Coronary artery (tissue), 2 donors: ENCODE measurements around the gene BARX2.

Experiments
- DNase-seq: peaks from one replicate; pipeline ENCODE4 v3.0.0-alpha.2; 2017; ENCODE audit warnings: low spot score
- H3K27ac ChIP-seq, 2 donors: fragments of 200-600 bp; sonication (generic); one replicate each; pipeline ENCODE4 v1.5.1; 2016 to 2019
- H3K4me3 ChIP-seq: fragments of 200-600 bp; sonication (generic); 2 replicates; pipeline ENCODE4 v1.5.1; 2016; ENCODE audit warnings: mild to moderate bottlenecking, moderate library complexity
- TF ChIP-seq, protein P1 (sequence below): fragments of 200-600 bp; sonication (generic); IDR thresholded peaks from one replicate; pipeline ENCODE4 v1.5.1; 2019; ENCODE audit warnings: antibody characterized with exemption

The BARX2 gene

DNA sequence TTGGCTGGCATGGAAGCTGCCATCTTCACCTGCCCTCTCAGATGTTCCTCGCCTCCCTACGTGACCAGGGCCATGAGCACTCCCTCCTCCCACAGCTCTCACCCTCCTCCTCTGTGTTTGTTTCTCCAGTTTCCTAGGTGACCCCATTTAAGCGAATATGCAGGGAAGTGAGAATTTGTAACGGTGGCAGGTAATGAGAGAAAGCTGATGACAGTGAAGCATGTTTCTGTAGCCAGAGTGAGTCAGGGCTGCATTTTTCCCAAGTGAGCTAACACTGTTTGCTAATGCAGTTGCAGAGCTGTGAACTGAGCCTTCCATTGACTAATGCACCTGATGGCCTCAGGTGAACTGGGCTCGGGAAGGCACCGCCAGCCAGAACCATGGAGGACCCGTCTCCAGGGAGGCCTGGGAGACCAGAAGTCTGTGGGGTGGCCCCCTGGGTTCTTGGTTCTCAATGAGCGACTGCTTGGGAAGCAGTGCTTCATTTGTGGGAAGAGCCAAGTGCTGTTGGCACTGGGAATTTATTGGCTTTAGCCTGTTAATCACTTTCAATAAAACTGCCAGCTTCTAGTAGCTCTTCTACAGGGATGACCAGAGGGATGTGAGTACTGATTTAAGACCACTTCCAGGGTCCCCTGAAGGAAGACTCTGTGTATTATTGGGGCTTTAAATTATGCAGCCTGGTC lies 64.5 kb downstream of the BARX2 start:
- TF ChIP-seq, protein P1, sequence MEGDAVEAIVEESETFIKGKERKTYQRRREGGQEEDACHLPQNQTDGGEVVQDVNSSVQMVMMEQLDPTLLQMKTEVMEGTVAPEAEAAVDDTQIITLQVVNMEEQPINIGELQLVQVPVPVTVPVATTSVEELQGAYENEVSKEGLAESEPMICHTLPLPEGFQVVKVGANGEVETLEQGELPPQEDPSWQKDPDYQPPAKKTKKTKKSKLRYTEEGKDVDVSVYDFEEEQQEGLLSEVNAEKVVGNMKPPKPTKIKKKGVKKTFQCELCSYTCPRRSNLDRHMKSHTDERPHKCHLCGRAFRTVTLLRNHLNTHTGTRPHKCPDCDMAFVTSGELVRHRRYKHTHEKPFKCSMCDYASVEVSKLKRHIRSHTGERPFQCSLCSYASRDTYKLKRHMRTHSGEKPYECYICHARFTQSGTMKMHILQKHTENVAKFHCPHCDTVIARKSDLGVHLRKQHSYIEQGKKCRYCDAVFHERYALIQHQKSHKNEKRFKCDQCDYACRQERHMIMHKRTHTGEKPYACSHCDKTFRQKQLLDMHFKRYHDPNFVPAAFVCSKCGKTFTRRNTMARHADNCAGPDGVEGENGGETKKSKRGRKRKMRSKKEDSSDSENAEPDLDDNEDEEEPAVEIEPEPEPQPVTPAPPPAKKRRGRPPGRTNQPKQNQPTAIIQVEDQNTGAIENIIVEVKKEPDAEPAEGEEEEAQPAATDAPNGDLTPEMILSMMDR, result no peak
- DNase-seq, result no peak
- Histone ChIP-seq H3K27ac (no peak overlapping the region), H3K4me3 (no peak overlapping the region)

DNA sequence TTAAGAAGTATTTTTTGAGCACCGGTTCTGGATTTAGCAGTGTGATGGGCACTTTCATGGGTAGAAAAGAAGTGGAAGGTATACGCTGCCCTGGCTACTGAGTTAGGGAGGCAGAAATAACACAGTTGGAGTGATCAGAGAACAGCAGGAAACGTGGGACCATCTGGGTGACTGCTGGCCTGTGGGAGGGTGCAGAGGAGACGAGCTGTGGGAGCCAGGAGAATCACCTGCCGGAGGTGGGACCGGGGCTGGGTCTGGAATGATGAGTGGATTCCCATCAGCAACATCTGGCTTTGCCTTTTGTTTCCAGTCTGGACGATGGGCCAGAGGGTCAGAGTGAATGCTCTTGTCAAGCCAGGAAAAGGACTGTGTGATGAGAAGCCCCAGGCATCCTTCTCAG lies 66.5 kb downstream of the BARX2 start:
- no peak overlapping the region for H3K27ac ChIP-seq
- TF ChIP-seq, protein P1, result no peak
- no peak overlapping the region for H3K4me3 ChIP-seq
- no peak for DNase-seq

DNA sequence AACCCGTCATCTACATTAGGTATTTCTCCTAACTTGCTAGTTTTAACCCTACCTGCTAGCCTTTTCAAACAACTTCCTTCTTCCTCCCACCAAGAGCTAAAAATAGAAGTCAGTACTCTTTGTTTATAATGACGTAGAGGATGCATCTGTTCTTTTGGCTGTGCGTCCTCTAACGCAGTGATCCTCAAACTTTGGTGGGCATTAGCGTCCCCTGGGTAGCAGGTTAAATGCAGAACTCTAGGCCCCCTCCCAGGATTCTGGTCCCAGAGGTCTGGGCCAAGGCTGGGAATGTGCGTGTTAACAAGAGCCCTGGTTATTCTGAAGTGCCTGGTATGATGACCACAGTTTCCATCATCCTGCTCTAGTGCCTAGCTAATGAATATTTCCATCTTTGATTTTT lies 67.6 kb downstream of the BARX2 start:
- Histone ChIP-seq H3K4me3 (no peak overlapping the region), H3K27ac (no peak overlapping the region)
- no peak for DNase-seq
- TF ChIP-seq, protein P1, result no peak

DNA sequence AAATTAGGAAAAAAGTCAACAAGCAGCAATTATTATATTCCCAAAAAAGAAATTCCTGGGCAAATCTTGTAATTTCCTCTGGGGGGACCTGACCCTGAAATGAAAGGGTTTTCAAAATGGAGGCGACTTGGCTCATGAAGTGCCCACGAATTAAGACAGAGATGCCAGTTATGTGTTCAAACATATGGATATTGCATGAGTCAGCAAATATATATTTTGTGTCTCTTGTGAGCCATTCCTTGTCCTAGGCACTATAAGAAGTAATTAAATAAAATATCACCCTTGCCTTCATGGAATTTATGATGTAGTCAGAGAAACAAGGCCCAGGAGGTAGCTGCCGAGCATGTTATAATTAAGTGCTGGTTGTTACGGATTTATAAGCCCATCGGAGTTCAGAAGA lies 68.6 kb downstream of the BARX2 start:
- TF ChIP-seq, protein P1, result no peak
- no peak overlapping the region for H3K4me3 ChIP-seq
- H3K27ac ChIP-seq, result no peak overlapping the region
- DNase-seq, result no peak

DNA sequence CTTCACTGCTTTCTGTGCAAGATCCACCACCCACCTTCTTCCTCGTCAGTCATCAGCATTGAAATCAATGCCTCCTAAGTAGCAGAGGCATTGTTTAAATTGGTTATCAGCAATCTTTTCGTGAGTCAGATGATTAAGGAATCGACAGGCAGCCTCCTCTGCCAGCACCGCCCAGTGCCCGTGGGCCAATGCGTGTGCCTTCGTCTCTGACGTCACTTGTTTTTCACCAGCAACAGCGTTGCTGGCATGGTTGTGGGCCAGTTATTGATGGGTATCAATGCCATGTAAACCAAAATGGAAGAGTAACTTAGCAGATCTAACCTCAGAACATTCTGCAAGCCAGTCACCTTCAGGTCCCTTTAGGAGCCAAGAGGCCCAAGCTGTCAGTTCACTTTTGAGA lies 69.6 kb downstream of the BARX2 start:
- Histone ChIP-seq H3K27ac (no peak overlapping the region), H3K4me3 (no peak overlapping the region)
- no peak for DNase-seq
- TF ChIP-seq, protein P1, result no peak

DNA sequence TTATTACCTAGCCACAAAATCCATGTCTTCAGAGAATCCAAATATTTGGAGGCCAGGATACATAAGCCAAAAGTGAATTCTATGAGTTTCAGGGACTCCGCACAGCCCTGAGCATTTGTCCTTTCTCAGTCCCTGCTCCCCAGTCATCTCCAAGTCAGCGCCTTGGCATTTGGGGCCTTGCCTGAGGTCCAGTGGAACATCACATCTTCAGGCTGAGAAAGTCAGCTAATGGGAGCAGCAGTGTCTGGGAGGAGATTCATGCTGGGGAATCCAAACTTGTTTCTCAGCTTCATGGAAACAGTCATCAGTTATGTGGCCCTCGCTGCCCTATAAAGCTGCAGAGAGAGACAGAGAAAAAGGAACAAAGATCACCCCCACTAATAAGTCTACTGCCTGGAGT lies 70.9 kb downstream of the BARX2 start:
- no peak overlapping the region for H3K4me3 ChIP-seq

More for the DNA sequence above, 70.9 kb downstream of the BARX2 start:
- no peak for DNase-seq
- no peak overlapping the region for H3K27ac ChIP-seq
- TF ChIP-seq, protein P1, result no peak
